GM15510 (cell line): Measurements from ENCODE around the gene SNPH.

Experiments used
- POLR2A ChIP-seq: IDR thresholded peaks from 3 replicates; pipeline ENCODE4 v1.6.1; 2011; ENCODE audit warnings: borderline replicate concordance; ENCODE audit not compliant: insufficient read length; ENCODE audit errors: extremely low read depth

Gene SNPH

DNA sequence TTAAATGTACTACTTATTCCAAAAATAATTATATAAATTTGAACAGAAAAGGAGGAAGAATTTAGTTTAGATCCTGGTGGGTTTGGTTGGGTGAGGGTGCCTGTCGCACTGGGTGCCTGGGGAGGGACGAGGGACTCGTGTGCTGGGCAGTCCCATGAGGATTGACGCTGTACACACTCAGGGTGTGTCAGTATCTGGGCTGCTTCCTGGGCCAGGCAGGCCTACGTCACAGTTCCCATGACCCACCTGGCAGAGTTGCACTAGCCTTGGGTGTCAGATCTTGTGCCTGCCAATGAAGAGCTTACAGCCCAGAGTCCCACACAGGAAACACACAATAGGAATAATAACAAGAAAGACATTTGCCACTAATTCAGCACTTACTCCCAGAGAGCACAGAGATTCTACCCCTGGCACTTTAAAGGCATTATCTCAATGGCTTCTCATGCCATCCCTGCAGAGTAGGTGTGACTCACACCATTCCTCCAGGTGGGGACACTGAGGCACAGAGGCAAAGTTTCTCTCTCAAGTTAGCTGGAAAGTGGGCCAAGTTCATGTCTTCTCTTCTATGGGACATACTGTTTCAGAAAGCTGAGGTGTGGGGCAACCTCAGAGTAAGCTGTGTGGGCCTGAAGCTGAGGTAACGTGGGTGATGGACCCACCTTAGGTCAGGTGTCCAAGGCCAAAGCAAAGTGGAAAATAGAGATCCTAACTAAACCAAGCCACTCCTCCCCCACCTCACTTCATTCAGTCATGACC is 64.2 kb downstream of the SNPH start:
- TF ChIP-seq POLR2A = no peak

DNA sequence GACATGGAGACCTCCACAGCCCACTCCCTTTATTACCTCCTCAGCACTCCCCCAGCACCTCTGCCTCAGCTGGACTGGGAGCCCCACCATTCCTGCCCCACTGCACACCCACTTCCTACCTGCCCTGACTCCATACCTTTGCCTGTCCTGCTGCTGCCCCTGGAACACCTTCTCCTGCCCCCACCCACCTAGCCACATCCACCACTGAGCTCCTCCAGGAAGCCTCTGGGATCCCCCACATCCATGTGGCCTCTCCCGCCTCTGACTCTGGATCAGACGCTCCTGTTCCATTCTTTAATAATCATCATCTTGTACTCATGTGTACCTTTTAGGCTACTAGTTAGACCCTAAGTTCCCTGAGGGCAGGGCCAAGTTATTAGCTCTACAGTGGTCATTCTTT is 65.0 kb downstream of the SNPH start:
- no peak for TF ChIP-seq POLR2A

DNA sequence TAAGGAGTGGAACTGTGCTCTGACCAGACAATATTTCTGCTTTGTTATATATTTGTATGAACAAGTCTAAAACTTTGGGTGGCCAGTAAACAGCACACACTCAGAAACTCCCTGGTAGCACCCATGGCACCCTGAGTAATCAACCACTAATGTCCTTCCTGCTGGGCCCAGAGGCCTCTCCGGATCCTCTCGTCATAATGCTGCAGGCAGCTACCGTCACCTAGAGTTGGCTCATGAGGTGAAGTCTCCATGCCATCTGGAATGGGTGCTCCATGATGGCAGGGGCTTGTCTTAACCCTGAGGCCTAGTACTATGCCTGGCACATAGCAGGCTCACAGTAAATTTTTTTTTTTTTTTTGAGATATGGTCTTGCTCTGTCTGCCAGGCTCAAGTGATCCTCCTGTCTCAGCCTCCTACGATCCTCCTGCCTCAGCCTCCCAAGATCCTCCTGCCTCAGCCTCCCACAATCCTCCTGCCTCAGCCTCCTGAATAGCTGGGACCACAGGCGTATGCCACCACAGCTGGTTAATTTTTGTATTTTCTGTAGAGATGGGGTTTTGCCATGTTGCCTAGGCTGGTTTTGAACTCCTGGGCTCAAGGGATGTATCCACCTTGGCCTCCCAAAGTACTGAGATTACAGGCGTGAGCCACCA is 65.8 kb downstream of the SNPH start:
- TF ChIP-seq POLR2A = no peak

DNA sequence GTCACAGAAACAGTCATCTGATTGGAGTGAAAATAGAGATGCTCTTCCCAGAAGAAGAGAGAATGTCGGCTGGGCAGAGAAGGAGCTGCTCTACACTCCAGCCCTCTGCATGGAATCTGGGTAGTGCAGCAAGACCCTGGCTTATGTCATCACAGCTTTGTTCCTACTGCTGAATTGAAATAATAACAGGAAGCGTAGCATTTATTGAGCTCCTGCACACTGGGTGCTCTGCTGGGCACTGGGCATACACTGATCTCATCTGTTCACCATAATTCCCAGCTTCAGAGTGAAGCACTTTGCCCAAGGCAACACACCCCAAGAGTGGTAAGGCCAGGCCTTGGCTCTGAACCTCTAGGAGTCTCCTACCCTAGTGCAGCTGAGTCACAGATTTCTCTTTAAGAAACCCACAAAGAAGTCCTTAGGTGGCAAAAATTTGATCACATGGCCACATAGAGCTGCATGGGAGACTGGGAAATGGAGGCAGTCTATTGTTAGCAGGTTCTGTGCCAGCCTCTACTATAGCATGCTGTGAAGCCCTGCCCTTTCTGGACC is 66.7 kb downstream of the SNPH start:
- no peak for TF ChIP-seq POLR2A

DNA sequence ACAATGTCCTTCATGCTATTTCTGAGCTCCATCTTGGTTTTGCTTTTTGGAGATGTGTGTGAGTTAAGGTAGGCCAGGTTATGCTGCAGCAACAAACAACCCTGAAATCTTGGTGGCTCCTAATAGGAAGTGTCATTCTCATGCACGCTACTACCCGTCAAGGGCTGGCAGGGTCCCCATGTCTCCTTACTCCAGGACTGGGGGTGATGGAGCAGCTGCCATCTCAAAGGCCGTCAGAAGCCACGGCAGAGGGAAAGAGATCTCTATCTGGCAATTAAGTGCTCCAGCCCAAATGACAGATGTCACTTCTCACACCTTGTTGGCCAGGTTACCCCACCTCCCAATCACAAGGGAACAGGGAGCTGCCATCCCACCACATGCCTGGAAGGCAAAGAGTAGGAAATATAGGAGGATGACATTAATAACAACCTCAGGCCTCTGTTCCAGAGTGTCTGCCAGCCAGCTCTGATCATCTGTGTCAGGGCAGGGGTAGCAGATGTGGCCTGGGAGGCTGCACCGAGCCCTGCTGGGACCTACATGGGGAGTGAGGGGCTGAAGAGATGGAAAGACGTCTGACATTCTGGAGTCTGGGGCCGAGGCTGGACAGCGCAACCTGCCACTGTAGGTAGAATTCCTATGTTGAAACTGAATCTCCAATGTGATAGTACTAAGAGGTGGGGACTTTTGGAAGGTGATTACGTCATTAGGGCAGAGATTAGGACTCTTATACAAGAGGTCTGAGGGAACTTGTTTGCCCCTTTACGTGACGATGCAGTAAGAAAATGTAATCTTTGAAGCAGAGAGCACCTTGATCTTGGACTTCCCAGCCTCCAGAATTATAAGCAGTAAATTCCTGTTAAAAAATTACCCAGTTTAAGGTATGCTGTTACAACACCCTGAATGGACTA is 67.6 kb downstream of the SNPH start:
- no peak for TF ChIP-seq POLR2A

DNA sequence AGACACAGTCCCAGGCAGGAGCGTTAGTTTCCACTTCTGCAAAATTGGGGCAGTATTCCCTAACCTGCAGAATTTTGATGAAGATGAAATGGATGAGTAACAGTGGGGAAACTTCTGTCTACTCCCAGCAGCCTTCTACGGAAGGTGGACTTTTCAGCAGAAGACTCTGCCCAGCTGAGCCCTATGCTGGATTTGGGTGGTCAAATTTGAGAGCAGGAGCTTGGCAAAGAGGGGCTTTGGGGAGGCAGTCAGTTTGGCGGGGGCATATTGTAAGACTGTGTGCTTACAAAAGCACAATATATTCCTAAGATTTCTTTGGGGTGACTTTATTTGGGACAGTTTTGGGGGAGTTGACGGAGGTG is 68.3 kb downstream of the SNPH start:
- no peak for TF ChIP-seq POLR2A

DNA sequence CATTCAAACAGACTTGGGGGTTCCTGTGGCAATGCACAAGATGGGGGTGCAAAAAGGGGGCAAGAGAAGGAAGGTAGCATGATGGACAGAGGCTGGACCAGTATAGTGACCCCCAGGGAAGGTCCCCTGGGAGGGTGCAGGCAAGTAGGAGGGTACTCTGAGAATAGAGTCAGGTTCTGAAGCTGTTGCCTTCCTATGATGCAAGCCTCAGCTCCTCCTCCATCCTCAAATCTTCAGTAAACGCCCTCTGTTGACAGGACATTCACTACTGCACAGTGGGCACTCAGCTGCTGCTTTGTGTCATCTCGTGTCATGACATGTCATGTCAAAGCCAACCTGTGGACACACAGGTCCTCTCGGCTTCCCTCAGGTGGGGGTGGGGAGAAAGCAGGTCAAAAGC is 68.7 kb downstream of the SNPH start:
- no peak for TF ChIP-seq POLR2A

DNA sequence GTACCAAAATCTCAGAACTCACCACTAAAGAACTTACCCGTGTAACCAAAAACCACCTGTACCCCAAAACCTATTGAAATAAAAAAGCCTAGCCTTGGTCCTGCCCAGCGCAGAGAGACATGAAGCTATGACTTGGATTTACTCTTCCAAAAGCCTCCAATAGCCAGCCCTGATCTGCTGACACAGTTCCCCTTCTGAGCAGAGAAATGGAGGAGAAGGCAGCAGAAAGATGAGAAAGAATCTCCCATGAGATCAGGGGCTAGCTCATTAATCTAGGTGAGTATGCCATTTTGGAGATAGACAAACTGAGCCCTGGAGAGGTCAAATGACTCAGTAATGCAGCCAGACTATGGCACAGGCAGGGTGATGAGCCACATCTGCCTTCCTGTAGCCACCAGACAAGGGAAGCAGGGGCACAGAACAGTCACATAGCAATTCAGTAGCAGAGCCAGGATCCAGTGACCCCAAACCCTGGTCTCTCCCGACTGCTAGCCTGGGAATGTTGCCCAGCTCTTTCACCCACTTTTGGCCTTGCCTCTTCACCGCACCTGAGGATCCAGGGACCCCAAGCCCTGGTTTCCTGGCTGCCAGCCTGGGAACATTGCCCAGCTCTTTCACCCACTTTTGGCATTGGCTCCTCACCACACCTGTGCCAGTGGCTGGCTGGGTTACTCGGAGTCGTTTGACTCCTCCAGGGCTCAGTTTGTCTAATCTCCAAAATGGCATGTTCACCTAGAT is 70.0 kb downstream of the SNPH start:
- no peak for TF ChIP-seq POLR2A

DNA sequence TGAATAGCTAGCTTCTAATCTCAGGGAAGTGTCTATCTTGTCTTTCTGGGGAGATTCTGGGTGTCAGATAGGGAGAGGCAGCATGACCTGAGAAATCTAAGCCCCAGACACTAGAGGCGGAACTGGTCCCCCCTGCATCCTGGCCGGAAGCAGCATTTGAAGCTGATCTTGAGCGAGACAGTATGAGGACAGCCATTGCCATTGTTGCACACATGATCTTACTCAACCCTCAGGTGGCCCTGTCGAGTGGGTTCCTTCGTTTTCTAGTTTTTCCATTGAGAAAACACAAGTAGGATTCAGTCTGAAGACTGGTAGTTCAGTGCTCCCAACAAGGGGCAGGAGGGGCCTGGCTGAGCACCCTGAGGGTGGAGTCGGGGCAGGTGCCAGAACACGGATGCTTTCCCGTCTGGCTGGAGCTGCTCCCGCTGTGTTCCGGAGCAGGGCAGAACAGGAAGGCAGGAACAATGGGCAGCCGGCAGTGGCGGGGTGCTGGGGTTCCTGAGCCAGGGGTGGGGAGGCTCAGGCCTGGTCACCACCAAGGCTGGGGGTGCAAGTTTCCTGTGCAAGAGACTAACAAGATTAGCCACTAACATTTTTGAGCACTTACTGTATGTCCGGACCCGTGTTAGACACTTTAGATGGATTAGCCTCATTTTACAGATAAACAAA is 70.7 kb downstream of the SNPH start:
- TF ChIP-seq POLR2A = no peak

DNA sequence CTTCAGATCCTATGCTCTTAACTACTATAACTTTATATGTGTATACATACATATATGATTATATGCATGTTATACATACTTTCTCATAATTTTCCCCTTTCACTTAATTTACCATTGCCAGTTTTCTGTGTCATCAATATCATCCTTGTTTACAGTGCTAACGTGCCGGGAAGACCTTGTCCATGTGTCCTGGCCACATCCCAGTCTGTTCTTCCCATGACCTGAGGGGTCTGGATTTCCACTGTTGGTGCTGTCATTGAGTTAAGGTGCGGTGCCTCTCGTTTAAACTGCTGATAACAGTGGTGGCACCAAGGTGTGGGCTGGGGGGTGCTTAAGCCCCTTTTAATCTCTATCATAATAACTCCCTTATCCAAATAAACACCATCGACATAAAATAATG is 71.3 kb downstream of the SNPH start:
- TF ChIP-seq POLR2A = no peak

DNA sequence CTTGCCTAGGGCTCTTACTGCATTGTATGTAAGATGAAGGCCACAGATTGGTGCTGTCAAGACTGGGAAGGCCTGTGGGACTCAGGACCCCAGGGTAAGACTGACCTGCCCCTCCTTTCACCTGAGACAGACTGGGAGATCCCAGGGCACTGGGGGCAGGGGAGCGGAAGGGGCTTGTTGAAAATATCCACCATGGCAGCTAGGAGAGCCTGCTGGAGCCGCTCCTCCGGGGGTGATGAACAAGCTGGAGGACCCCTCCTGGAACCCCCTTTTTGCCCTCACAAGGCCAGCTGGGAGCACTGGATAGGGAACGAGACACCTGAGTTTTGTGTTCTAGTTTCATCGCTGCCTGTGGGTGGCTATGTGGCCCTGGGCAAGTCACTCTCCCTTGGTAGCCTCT is 72.0 kb downstream of the SNPH start:
- TF ChIP-seq POLR2A = no peak

DNA sequence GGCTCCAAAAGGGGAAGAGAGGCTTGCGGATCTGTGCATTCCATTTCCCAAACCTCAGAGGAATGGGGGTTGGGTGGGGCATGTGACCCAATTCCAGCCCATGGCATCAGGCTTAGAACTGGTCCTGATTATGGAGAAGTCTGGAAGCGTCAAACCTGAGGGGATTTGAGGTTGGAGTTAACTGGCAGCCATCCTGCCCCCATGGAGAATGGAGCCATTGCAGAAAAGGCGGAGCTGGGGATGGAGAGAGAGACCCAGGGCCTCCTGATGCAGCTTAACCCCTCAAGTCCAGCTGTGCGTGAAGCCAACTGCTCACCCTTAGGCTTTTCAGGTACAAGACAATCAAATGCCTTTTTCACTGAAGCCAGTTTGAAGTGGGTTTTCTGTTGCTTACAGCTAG is 72.7 kb downstream of the SNPH start:
- TF ChIP-seq POLR2A = no peak

DNA sequence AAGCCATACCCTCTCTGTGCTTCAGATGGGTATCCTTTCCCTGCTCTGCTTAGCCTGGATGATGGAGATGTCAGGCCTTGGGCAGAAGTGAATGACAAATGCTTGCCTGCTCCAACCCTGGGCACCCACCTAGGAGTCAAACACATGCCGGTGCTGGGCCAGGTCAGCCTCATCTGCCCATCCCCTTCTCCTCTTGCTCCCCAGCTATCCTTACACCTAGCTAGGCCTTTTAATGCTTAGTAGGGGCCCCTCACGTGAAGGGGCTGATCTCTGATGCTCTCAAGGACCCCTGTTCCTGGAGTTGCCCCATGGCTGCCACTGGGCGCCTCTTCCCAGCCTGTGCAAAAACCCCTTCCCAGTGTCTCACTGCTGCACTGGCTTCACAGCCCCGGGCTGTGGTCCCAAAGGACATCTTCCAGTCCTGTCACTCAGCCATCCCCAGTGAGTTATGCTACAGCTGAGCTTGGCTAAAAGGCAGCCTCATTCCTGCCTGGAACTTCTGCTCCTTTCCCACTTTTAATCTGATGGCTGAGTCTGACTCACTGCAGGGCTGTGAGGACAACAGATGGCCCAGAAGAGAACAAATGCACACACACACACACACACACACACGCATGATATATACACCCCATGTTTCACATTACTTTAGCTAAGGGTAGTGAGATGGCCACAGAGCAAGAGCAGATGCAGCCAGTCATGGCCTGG is 75.6 kb downstream of the SNPH start:
- no peak for TF ChIP-seq POLR2A

DNA sequence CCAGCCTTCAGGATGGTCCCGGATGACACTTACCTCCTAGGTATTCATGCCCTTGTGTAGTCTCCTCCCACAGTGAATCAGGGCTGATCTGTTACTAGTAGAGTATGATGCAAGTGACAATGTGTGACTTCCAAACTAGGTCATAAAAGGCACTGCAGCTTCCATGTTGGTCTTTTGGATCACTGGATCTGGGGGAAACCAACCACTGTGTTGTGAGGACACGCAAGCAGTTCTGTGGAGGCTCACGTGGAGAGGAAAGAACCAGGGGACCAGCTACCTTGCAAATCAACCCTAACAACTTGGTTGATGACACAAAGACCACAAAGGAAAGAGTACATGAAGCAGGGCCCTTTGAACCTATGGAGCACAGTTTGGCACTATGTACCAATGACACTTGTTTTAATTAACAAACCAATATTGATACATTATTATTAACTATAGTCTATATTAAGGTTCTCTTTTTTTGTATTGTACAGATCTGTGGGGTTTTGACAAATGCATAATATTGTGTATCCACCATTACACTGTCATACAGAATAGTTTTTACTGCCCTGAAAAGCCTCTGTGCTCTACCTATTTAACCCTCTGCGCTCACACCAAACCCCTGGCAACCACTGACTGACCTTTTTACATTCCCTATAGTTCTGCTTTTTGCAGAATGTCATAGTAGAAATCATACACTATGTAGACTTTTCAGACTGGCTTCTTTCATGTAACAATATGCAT is 79.1 kb downstream of the SNPH start:
- no peak for TF ChIP-seq POLR2A

DNA sequence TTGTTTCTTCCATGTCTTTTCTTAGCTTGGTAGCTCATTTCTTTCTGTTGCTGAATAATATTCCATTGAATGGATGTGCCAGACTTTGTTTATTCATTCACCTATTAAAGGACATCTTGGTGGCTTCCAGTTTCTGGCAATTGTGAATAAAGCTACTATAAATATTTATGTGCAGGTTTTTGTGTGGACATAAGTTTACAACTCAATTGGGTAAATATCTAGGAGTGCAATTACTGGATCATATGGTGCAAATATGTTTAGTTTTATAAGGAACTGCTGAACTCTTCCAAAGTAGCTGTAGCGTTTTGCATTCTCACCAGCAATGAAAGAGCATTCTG is 79.6 kb downstream of the SNPH start:
- no peak for TF ChIP-seq POLR2A
